Loucy (cell line): Measurements from ENCODE around the gene ATOH8.

Experiments used
- H2AFZ ChIP-seq: fragments of 200-600 bp; sonication (generic); 2 replicates; pipeline ENCODE4 v1.6.0; 2016; ENCODE audit warnings: antibody characterized with exemption, mild to moderate bottlenecking, low read length, moderate library complexity
- H3F3A ChIP-seq: fragments of 200-600 bp; 2 replicates; pipeline ENCODE4 v1.6.0; 2016; ENCODE audit warnings: antibody characterized with exemption, low read depth, mild to moderate bottlenecking
- H3K27me3 ChIP-seq: fragments of 200-600 bp; sonication (generic); 2 replicates; pipeline ENCODE4 v1.6.1; 2014; ENCODE audit warnings: low read length, mild to moderate bottlenecking; ENCODE audit not compliant: insufficient read depth, poor library complexity, severe bottlenecking
- H3K36me3 ChIP-seq: fragments of 200-600 bp; sonication (generic); 2 replicates; pipeline ENCODE4 v1.6.1; 2016; ENCODE audit warnings: low read length; ENCODE audit not compliant: insufficient read depth
- H3K4me1 ChIP-seq: fragments of 200-600 bp; sonication (generic); 2 replicates; pipeline ENCODE4 v1.5.1; 2014; ENCODE audit warnings: low read length, mild to moderate bottlenecking; ENCODE audit not compliant: insufficient read depth, poor library complexity, severe bottlenecking
- H3K4me2 ChIP-seq: fragments of 200-600 bp; sonication (generic); 2 replicates; pipeline ENCODE4 v1.6.0; 2014; ENCODE audit warnings: antibody characterized with exemption, low read length, low read depth, mild to moderate bottlenecking; ENCODE audit not compliant: poor library complexity, severe bottlenecking
- H3K4me3 ChIP-seq: fragments of 200-600 bp; sonication (generic); 2 replicates; pipeline ENCODE4 v1.5.1; 2014; ENCODE audit warnings: low read length, mild to moderate bottlenecking, mixed read lengths; ENCODE audit not compliant: poor library complexity, severe bottlenecking
- H3K79me2 ChIP-seq: fragments of 200-600 bp; sonication (generic); 2 replicates; pipeline ENCODE4 v1.6.1; 2014; ENCODE audit warnings: low read length; ENCODE audit not compliant: insufficient read depth
- H3K9ac ChIP-seq: fragments of 200-600 bp; sonication (generic); 2 replicates; pipeline ENCODE4 v1.6.0; 2014; ENCODE audit warnings: mild to moderate bottlenecking, low read depth, low read length, moderate library complexity; ENCODE audit not compliant: poor library complexity, severe bottlenecking
- H3K9me2 ChIP-seq: fragments of 200-600 bp; sonication (generic); replicated peaks from 2 replicates; pipeline ENCODE4 v1.6.1; 2016; ENCODE audit warnings: low read depth, low read length, mixed read lengths
- H3K9me3 ChIP-seq: fragments of 200-600 bp; sonication (generic); 2 replicates; pipeline ENCODE4 v1.6.1; 2014; ENCODE audit warnings: mild to moderate bottlenecking, antibody characterized with exemption, low read length, low read depth; ENCODE audit not compliant: insufficient read depth
- H4K20me1 ChIP-seq: fragments of 200-600 bp; sonication (generic); 2 replicates; pipeline ENCODE4 v1.6.0; 2014; ENCODE audit warnings: antibody characterized with exemption, low read length, mild to moderate bottlenecking; ENCODE audit not compliant: insufficient read depth, poor library complexity, severe bottlenecking
- CTCF ChIP-seq: fragments of 200-600 bp; sonication (generic); conservative IDR thresholded peaks from 2 replicates; pipeline ENCODE4 v1.5.1; 2014; ENCODE audit warnings: mild to moderate bottlenecking, antibody characterized with exemption, low read length
- EZH2phosphoT487 ChIP-seq: fragments of 200-600 bp; IDR thresholded peaks from 2 replicates; pipeline ENCODE4 v1.6.1; 2018; ENCODE audit warnings: antibody characterized with exemption, mild to moderate bottlenecking, moderate library complexity, borderline replicate concordance

ATOH8 gene

GRCh38 chr2:85804583-85804982 is 50.8 kb downstream of the ATOH8 start:
- peak overlapping the region; percentile 52 for H3K4me2 ChIP-seq
- H3K4me3 ChIP-seq: peak overlapping the region; percentile 23
- no peaks in the 10 kb centered on the region for H3K36me3 ChIP-seq
- peak overlapping the region; percentile 6 for H3K9ac ChIP-seq
- H4K20me1 ChIP-seq: no peaks in the 10 kb centered on the region
- TF ChIP-seq EZH2phosphoT487: no peak
- TF ChIP-seq CTCF: peak; percentile 76
- H3K27me3 ChIP-seq: no peaks in the 10 kb centered on the region
- H2AFZ ChIP-seq: peak overlapping the region; percentile 75
- no peaks in the 10 kb centered on the region for H3F3A ChIP-seq
- peaks cover 9% of the 10 kb centered on the region for H3K4me1 ChIP-seq
- H3K79me2 ChIP-seq: no peaks in the 10 kb centered on the region
- H3K9me2 ChIP-seq: no peaks in the 10 kb centered on the region
- H3K9me3 ChIP-seq: no peaks in the 10 kb centered on the region

GRCh38 chr2:85806358-85807118 is 52.7 kb downstream of the ATOH8 start:
- Histone ChIP-seq H3K79me2 (no peaks in the 10 kb centered on the region), H3K4me2 (no peak overlapping the region), H3K9me2 (no peaks in the 10 kb centered on the region), H2AFZ (no peak overlapping the region), H4K20me1 (no peaks in the 10 kb centered on the region), H3K9me3 (no peaks in the 10 kb centered on the region), H3K4me1 (peaks cover 9% of the 10 kb centered on the region), H3K27me3 (no peaks in the 10 kb centered on the region), H3K4me3 (no peak overlapping the region), H3K36me3 (no peaks in the 10 kb centered on the region), H3K9ac (no peak overlapping the region), H3F3A (no peaks in the 10 kb centered on the region)
- TF ChIP-seq EZH2phosphoT487: no peak
- TF ChIP-seq CTCF: no peak

GRCh38 chr2:85807756-85808155 is 54.0 kb downstream of the ATOH8 start:
- Histone ChIP-seq H3F3A (no peaks in the 10 kb centered on the region), H3K9ac (no peak overlapping the region), H3K79me2 (no peaks in the 10 kb centered on the region), H3K9me3 (no peaks in the 10 kb centered on the region), H3K4me1 (peaks cover 9% of the 10 kb centered on the region), H4K20me1 (no peaks in the 10 kb centered on the region), H3K27me3 (no peaks in the 10 kb centered on the region), H3K4me2 (no peak overlapping the region), H3K4me3 (no peak overlapping the region), H2AFZ (no peak overlapping the region), H3K36me3 (no peaks in the 10 kb centered on the region), H3K9me2 (no peaks in the 10 kb centered on the region)
- TF ChIP-seq CTCF: no peak
- no peak for TF ChIP-seq EZH2phosphoT487
